PC-9 (cell line): ENCODE measurements around the gene GFM1.

ENCODE experiments used
- EZH2 ChIP-seq: fragments of 200-600 bp; sonication (generic); IDR thresholded peaks from 2 replicates; pipeline ENCODE4 v1.8.0; 2017; ENCODE audit warnings: antibody characterized with exemption, low read depth
- TF ChIP-seq, protein P1 (sequence below): fragments of 200-600 bp; sonication (generic); conservative IDR thresholded peaks from 2 replicates; pipeline ENCODE4 v1.6.1; 2017; ENCODE audit warnings: mixed run types, antibody characterized with exemption, mild to moderate bottlenecking, moderate library complexity

- TF ChIP-seq, protein P1, sequence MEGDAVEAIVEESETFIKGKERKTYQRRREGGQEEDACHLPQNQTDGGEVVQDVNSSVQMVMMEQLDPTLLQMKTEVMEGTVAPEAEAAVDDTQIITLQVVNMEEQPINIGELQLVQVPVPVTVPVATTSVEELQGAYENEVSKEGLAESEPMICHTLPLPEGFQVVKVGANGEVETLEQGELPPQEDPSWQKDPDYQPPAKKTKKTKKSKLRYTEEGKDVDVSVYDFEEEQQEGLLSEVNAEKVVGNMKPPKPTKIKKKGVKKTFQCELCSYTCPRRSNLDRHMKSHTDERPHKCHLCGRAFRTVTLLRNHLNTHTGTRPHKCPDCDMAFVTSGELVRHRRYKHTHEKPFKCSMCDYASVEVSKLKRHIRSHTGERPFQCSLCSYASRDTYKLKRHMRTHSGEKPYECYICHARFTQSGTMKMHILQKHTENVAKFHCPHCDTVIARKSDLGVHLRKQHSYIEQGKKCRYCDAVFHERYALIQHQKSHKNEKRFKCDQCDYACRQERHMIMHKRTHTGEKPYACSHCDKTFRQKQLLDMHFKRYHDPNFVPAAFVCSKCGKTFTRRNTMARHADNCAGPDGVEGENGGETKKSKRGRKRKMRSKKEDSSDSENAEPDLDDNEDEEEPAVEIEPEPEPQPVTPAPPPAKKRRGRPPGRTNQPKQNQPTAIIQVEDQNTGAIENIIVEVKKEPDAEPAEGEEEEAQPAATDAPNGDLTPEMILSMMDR: no peak
- TF ChIP-seq EZH2: no peak
Measured at GRCh38 chr3:158617982-158618875, 26.1 kb upstream of the GFM1 start.
